ENCODE data around the gene DNLZ. TPM values are rescaled to one million over a fixed set of nuclear protein-coding genes. Genes with fewer than 3 reads are reported as not detected.

Gene DNLZ
- total RNA-seq (ENCODE audit: unreplicated experiment): 14.5 TPM
- long read RNA-seq, partial matches to known transcripts: 0 of 1 reads
- long read RNA-seq, other reads (novel, unspliced or antisense): 0 of 1 reads

GRCh38 chr9:136363106-136363948, at the start of gene DNLZ:
Gene DNLZ, minus strand, starts transcription at chr9:136363744. Its CDS starts 30 bp downstream, at chr9:136363714.
- peak within 1 kb of the TSS; percentile 52 for H3K27ac Mint-ChIP-seq (ENCODE audit: unreplicated experiment)
- peak; percentile 96 for DNase-seq (ENCODE audit: low spot score)
- H3K36me3 Mint-ChIP-seq (ENCODE audit: low read depth, unreplicated experiment): peaks cover 6% of the 10 kb centered on the region
- H3K27me3 Mint-ChIP-seq (ENCODE audit: unreplicated experiment): peaks cover 10% of the 10 kb centered on the region
- peak within 1 kb of the TSS; percentile 87 for H3K4me3 Mint-ChIP-seq (ENCODE audit: unreplicated experiment)
- no peaks in the 10 kb centered on the region for H3K4me1 Mint-ChIP-seq (ENCODE audit: unreplicated experiment)
- peak; percentile 99 for TF ChIP-seq CTCF (IDR thresholded peaks at IDR 0.05; ENCODE audit: unreplicated experiment)
- no peaks in the 10 kb centered on the region for H3K9me3 Mint-ChIP-seq (ENCODE audit: unreplicated experiment)

GRCh38 chr9:136412962-136413361, 49.4 kb upstream of the DNLZ start:
- no peak overlapping the region for H3K27ac Mint-ChIP-seq (ENCODE audit: unreplicated experiment)
- DNase-seq (ENCODE audit: low spot score): no peak
- H3K36me3 Mint-ChIP-seq (ENCODE audit: low read depth, unreplicated experiment): peaks cover 41% of the 10 kb centered on the region
- no peaks in the 10 kb centered on the region for H3K9me3 Mint-ChIP-seq (ENCODE audit: unreplicated experiment)
- H3K27me3 Mint-ChIP-seq (ENCODE audit: unreplicated experiment): peaks cover 12% of the 10 kb centered on the region
- H3K4me3 Mint-ChIP-seq (ENCODE audit: unreplicated experiment): no peak overlapping the region
- no peak for TF ChIP-seq CTCF (IDR thresholded peaks at IDR 0.05; ENCODE audit: unreplicated experiment)
- H3K4me1 Mint-ChIP-seq (ENCODE audit: unreplicated experiment): peaks cover 27% of the 10 kb centered on the region

- peaks cover 12% of the 10 kb centered on the region for H3K27me3 Mint-ChIP-seq (ENCODE audit: unreplicated experiment)
Measured at GRCh38 chr9:136411378-136411777, 47.8 kb upstream of the DNLZ start.

GRCh38 chr9:136410500-136411287, 47.1 kb upstream of the DNLZ start, which contains the start of the genes ENTR1 and PMPCA:
Gene ENTR1, minus strand, starts transcription at chr9:136410614. Its CDS starts 217 bp downstream, at chr9:136410397.
Gene PMPCA, plus strand, starts transcription at chr9:136410658. Its CDS starts 11 bp downstream, at chr9:136410669.
- Mint-ChIP-seq H3K27me3 (ENCODE audit: unreplicated experiment) (peaks cover 15% of the 10 kb centered on the region), H3K4me3 (ENCODE audit: unreplicated experiment) (peak within 1 kb of the TSS; percentile 98), H3K4me1 (ENCODE audit: unreplicated experiment) (peaks cover 27% of the 10 kb centered on the region), H3K36me3 (ENCODE audit: low read depth, unreplicated experiment) (peaks cover 35% of the 10 kb centered on the region), H3K27ac (ENCODE audit: unreplicated experiment) (peak within 1 kb of the TSS; percentile 92), H3K9me3 (ENCODE audit: unreplicated experiment) (no peaks in the 10 kb centered on the region)
- peak; percentile 91 for DNase-seq (ENCODE audit: low spot score)
- TF ChIP-seq CTCF (IDR thresholded peaks at IDR 0.05; ENCODE audit: unreplicated experiment): no peak

More at GRCh38 chr9:136411378-136411777, 47.8 kb upstream of the DNLZ start:
- no peak for DNase-seq (ENCODE audit: low spot score)
- Mint-ChIP-seq H3K4me3 (ENCODE audit: unreplicated experiment) (peak overlapping the region; percentile 98), H3K4me1 (ENCODE audit: unreplicated experiment) (peaks cover 27% of the 10 kb centered on the region), H3K36me3 (ENCODE audit: low read depth, unreplicated experiment) (peaks cover 36% of the 10 kb centered on the region), H3K27ac (ENCODE audit: unreplicated experiment) (peak overlapping the region; percentile 92), H3K9me3 (ENCODE audit: unreplicated experiment) (no peaks in the 10 kb centered on the region)
- TF ChIP-seq CTCF (IDR thresholded peaks at IDR 0.05; ENCODE audit: unreplicated experiment): no peak

Measured in endothelial cell (in vitro differentiated cells).